GM18861 (cell line): Measurements from ENCODE around the gene ZSCAN12.
"Not testable (repeated sequence)": the region's sequence is repeated elsewhere in the genome, so short reads cannot be mapped to it uniquely, and the experiment has no call there.

Source experiments
- ATAC-seq: cut with Tn5 transposase; IDR thresholded peaks from one replicate; pipeline ENCODE4 v1.9.1; 2021; ENCODE audit not compliant: unreplicated experiment

Gene ZSCAN12

GRCh38 chr6:28395918-28396317, 3.6 kb downstream of the ZSCAN12 start:
- no peak for ATAC-seq

DNA sequence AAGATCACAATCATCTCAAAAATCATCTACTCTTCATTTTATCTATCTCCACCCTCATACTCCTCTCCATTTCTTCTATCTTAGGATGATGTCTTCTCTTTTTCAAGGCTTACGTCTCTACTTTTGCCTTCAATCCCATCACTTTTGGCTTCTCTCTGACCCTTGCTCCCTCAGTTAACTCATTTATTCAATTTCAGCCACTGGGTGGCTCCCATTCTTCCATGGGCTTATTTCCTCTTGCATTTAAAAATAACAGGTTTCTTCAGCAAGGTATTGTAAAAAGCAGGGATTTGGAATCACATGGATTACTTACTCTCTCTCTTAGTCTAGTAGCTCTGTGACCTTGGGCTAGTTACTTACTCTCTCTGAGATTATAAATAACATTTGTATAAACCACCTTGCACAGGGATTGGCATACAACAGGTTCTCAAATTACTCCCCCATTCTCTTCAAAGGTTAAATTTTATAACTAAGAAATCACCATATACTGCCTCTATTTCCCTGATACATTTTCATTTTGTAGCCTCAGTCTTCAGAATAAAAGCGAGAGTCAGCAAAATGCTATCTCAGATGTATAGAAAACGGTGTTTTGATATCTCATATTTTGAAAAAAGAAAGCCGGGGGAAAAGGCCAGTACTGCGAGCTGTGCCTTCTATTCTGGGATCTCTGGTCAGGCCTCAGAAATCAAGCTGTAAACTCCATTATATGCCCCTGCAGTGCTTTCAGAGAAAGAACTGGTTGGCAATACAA, 5.5 kb downstream of the ZSCAN12 start:
- ATAC-seq: no peak

DNA sequence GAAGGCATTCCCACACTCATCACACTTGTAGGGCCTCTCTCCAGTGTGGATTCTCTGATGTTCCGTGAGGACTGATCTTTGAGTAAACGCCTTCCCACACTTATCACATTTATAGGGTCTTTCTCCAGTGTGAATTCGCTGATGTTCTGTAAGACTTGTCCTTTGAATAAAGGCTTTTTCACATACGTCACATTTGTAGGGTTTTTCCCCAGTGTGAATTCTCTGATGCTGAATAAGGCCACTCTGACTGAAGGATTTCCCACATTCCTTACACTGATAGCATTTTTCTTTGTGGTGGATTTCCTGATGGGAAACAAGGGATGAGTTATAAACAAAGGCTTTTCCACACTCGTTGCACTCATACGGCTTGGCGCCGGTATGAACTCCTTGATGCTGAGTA, 8.9 kb downstream of the ZSCAN12 start:
- no peak for ATAC-seq

- ATAC-seq: no peak
Measured at GRCh38 chr6:28384143-28384533, 15.4 kb downstream of the ZSCAN12 start.

DNA sequence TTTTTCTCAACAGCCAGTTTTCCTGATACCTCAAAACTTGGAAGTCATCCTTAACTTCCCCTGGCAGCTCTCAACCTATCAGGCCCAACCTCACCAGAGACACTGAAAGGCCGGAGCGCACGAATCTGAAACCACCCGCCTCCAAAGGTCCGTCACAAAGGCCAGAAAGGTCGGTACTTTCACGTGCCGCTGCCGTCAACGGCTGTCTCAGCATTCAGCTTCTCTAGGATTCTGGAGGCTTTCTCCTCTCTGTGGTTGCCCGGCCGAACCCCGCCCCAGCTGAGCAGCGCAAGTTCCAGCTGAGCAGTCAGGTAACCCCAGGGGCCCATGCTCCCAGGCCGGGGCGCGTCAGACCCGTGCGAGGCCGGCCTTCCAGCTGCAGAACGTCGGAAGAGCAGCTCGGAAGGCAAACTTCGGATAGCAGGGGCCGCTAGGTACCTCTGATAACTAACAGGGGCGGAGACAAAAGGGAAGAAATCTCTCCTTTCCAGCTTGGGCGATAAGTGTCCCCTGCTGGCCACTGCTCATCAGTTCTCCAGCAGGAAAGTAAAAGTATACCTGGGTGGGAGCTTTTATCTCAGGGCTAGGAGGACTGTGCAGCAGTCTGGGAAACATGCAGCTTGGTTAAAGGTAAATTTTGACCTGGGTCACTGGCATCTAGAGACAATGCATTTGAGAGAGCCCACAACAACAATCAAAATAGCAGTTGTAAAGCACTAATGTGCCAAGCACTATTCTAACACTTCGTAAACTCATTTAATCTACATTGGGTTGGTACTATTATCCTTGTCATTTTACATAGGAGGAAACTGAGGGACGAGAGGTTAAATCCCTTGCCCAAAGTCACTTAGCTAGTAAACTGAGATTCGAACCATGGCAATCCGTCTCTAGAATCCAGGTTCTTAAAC, 16.1 kb downstream of the ZSCAN12 start:
- ATAC-seq: peak; percentile 79

DNA sequence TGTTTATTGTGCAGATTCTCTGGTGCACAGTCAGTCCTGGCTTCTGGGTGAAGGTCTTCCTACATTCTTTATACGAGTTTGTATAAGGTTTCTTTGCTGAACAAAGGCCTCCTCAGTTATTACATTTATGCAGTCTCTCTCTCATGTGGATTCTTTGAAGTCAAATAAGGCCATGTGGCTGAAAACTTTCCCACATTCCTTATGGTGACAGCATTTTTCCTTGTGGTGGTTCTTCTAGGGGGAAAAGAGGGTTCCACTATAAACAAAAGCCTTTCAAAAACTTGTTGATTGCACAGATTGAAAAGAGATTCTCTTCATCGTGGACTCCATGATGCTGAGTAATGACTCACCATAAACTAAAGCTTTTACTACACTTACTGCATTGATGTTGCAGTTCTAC, 19.2 kb downstream of the ZSCAN12 start:
- no peak for ATAC-seq

DNA sequence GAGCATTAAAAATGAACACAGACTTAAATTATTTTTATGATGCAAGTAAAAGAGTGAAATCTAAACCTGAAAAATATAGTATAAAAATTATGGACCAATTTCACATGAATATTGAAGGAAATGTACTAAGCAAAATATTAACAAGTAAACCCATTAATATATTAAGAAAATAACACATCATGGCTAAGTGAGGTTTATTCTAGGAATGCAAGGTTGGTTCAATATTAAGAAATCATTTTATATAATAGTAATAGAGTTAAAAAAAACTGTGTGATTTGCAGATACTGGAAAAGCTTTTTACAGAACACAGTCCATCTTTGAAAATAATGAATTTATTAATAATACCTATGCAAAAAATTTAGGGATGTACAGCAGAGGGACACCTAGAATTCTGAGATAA, 20.9 kb downstream of the ZSCAN12 start:
- no peak for ATAC-seq

DNA sequence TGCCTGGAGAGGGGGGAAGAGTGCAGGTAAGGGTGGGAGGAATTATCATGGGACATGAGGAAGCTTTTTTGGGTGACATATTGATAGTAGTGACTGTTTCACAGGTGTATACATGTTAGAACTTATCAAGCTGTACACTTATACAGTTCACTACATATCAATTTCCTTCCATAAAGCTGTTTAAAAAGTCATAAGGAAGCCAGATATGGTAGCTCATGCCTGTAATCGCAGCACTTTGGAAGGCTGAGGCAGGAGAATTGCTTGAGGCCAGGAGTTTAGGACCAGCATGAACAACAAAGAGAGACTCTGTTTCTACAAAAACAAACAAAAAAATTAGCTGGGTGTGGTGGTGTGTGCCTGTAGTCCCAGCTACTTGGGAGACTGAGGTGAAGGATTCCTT, 21.7 kb downstream of the ZSCAN12 start:
- no peak for ATAC-seq

DNA sequence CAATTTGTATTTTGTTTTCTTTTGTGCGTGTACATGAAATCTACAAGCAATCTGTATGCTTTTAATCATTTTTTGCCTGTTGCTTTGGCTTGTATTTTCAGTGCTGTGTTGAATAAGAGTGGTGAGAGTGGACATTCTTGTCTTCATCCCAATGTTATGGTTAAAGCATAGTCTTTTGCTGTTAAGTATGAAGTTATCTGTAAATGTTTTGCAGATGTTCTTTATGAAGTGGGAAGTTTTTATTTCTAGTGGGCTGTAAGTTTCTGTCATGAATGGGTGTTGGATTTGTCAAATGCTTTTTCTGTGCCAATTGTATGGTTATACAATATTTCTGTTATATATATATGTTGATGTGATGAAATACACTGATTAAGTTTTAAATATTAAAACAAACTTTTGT, 25.6 kb downstream of the ZSCAN12 start:
- ATAC-seq: no peak

DNA sequence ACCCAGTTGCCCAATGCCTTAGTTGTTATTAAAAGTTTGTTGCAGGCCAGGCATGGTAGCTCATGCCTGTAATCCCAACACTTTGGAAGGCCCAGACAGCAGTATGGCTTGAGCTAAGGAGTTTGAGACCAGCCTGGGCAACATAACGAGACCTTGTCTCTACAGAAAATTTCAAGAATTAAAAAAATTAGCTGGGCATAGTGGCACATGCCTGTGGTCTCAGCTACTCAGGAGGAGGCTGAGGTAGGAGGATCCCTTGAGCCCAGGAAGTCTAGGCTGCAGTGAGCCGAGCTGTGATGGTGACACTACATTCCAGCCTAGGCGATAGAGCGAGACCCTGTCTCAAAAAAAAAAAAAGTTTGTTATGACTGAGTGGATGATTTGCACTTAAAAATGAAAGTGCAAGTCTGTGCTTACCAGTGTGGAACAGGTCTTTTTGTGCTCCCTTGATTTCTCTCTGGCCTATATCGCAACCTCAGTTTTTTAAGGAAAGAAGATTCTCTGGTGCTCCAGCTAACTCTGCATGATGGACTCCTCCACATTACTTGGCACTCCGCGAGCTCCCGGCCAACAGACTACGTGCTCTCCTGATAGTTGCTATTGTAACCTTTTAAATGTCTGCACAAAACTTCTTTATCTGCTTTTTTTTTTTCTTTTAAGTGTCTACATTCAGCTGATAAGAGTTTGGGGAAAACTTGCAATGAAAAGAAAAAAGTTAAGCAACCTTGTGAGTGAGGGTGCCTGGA, 27.7 kb downstream of the ZSCAN12 start:
- ATAC-seq: no peak

DNA sequence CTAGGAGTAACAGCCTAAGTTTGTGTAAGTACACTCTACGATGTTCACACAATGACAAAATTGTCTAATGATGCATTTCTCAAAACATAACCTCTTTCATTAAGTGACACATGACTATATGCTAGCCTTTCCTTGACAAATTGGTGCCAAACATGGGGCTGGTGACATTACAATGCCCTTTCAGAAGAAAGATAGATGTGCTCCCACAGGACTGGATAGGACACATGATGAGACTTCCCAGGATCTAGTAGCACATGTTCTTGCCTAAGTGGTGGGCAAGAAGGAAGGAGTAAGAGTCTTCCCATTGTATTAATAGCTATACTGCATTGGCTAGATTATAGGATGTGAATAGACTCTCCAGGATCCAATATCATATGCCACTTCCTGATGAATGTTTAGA, 28.3 kb downstream of the ZSCAN12 start:
- no peak for ATAC-seq

DNA sequence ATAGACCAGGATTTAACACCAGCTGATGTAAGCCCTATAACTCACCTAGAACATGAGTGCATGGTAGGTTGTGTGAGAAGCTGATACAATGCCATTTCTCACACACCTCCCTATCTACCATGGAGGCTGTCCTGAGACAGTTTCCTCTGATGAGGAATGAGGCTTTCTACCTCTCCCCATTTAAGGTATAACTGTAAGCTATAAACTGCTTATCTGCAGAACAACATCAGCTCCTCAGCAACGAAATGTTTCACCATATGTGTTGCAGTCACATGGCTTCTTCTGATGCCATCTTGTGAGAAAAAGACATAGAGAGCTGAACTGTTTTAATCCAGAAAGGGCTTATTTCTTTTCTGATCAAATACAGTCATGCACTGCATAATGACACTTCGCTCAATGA, 29.1 kb downstream of the ZSCAN12 start:
- no peak for ATAC-seq

DNA sequence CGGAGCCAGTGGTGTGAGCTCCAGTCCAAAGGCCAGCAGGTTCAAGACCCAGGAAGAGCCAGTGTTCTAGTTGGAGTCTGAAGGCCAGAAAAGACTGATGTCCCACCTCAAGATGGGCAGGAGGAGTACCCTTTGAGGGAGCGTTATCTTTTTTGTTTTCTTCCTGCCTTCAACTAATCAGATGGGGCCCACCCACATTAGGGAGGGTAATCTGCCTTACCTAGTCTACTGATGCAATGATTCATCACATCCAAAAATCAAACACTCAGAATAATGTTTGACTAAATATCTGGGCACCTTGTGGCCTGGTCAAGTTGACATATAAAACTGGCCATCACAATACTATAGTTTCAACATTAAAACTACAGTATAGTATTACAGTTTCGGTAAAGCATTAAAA, 30.1 kb downstream of the ZSCAN12 start:
- ATAC-seq: no peak

- peak; percentile 66 for ATAC-seq
Measured at GRCh38 chr6:28368522-28368921, 31.0 kb downstream of the ZSCAN12 start.

- not testable (repeated sequence) for ATAC-seq
Measured at GRCh38 chr6:28365590-28365989, 34.0 kb downstream of the ZSCAN12 start.

DNA sequence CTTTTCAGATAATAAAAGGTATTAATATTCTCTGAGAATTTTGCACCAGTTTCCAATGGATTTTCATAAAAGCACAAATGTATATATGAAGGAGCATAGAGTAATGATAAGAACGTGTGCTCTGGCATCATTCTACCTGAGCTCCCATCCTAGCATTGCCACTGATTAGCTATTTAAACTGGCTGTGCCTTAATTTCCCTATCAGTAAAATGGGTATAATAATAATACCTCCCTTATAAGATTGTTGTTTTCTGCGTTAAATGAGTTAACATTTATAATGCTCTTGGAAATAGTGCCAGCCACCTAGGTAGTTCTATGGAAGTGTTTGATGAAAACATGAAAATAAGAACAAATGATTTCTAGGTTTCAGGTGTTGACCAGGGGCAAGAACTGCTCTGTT, 38.6 kb downstream of the ZSCAN12 start:
- ATAC-seq: no peak

GRCh38 chr6:28359562-28359961, 40.0 kb downstream of the ZSCAN12 start:
- not testable (repeated sequence) for ATAC-seq

DNA sequence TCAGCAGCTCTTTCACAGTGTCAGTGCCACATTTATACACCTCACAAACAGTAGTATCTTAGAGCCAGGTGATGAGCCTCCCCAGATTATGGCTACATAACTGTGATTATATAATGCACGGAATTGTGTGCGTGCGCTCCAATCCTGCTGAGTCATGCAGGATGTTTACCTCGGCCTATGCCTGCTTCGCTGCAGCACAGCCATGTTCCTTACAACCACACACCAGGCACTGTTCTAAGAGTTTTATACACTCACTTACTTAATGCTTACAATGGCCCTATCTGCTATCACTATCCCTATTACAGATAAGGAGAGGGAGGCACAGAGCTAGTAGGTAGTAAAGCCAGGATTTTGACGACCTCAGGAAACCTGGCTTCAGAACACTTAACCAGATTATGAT, 42.5 kb downstream of the ZSCAN12 start:
- no peak for ATAC-seq

GRCh38 chr6:28356666-28357020, 42.9 kb downstream of the ZSCAN12 start:
- no peak for ATAC-seq

- ATAC-seq: peak; percentile 52
Measured at GRCh38 chr6:28355743-28356665, 43.5 kb downstream of the ZSCAN12 start.
